HG02759 (cell line): Measurements from ENCODE around the gene MED10.
"Not testable (repeated sequence)": the region's sequence is repeated elsewhere in the genome, so short reads cannot be mapped to it uniquely, and the experiment has no call there.

Experiments
- ATAC-seq: cut with Tn5 transposase; IDR thresholded peaks from one replicate; pipeline ENCODE4 v1.9.1; 2021; ENCODE audit warnings: mild to moderate bottlenecking, moderate library complexity; ENCODE audit not compliant: unreplicated experiment

Gene MED10

GRCh38 chr5:6376974-6377520 is 1.3 kb downstream of the MED10 start:
- no peak for ATAC-seq

GRCh38 chr5:6373081-6373846 is 5.1 kb downstream of the MED10 start:
- no peak for ATAC-seq

- ATAC-seq: no peak
These were observed 5.9 kb downstream of the MED10 start for GRCh38 chr5:6372251-6373080.

GRCh38 chr5:6371079-6371810 is 7.1 kb downstream of the MED10 start:
- no peak for ATAC-seq

GRCh38 chr5:6370580-6370979 is 7.8 kb downstream of the MED10 start:
- no peak for ATAC-seq

- ATAC-seq: no peak
These were observed 12.3 kb downstream of the MED10 start for GRCh38 chr5:6365977-6366590.

- ATAC-seq: no peak
These were observed 13.0 kb downstream of the MED10 start for GRCh38 chr5:6365142-6365976.

- not testable (repeated sequence) for ATAC-seq
These were observed 14.8 kb downstream of the MED10 start for GRCh38 chr5:6363454-6364011.

GRCh38 chr5:6362846-6363245 is 15.5 kb downstream of the MED10 start:
- no peak for ATAC-seq

- no peak for ATAC-seq
These were observed 17.2 kb downstream of the MED10 start for GRCh38 chr5:6361101-6361500.

GRCh38 chr5:6360323-6361072 is 17.8 kb downstream of the MED10 start:
- ATAC-seq: no peak

- ATAC-seq: peak; percentile 72
These were observed 18.6 kb downstream of the MED10 start for GRCh38 chr5:6359555-6360322.

- ATAC-seq: no peak
These were observed 19.9 kb downstream of the MED10 start for GRCh38 chr5:6358434-6358820.

- ATAC-seq: not testable (repeated sequence)
These were observed 20.4 kb downstream of the MED10 start for GRCh38 chr5:6357817-6358433.

GRCh38 chr5:6356578-6357164 is 21.7 kb downstream of the MED10 start:
- ATAC-seq: no peak

- no peak for ATAC-seq
These were observed 23.1 kb downstream of the MED10 start for GRCh38 chr5:6355294-6355693.

GRCh38 chr5:6354848-6355247 is 23.5 kb downstream of the MED10 start:
- no peak for ATAC-seq
